HL-60 (cell line): ENCODE measurements around the gene MKI67.

Experiments
- DNase-seq, 2 experiments: peaks; one replicate each; pipeline ENCODE4 v3.0.0-alpha.2; 2010 to 2020; ENCODE audit warnings: low read depth in 1 of 2, low spot score in 1 of 2
- H3K27ac ChIP-seq: fragments of 250-450 bp; sonication (Bioruptor Pico); replicated peaks from 2 replicates; pipeline ENCODE4 v1.5.1; 2020; ENCODE audit warnings: mild to moderate bottlenecking, moderate library complexity
- H3K27me3 ChIP-seq: fragments of 250-450 bp; sonication (Bioruptor Pico); 2 replicates; pipeline ENCODE4 v1.5.1; 2021; ENCODE audit warnings: mild to moderate bottlenecking, moderate library complexity; ENCODE audit not compliant: insufficient read depth, poor library complexity, severe bottlenecking
- H3K4me3 ChIP-seq: replicated peaks from 2 replicates; pipeline ENCODE4 v1.5.1; 2011; ENCODE audit warnings: mild to moderate bottlenecking, control low read depth, low read length; ENCODE audit not compliant: insufficient read depth
- GABPA ChIP-seq: IDR thresholded peaks from 2 replicates; pipeline ENCODE4 v1.6.1; 2012; ENCODE audit warnings: low read depth
- POLR2AphosphoS5 ChIP-seq: IDR thresholded peaks from 2 replicates; pipeline ENCODE4 v1.6.1; 2012; ENCODE audit warnings: low read depth
- SPI1 ChIP-seq: IDR thresholded peaks from 2 replicates; pipeline ENCODE4 v1.6.1; 2012; ENCODE audit warnings: low read depth, mild to moderate bottlenecking, borderline replicate concordance
- TF ChIP-seq, protein P1 (sequence below): IDR thresholded peaks from 2 replicates; pipeline ENCODE4 v1.6.1; 2012; ENCODE audit warnings: low read depth; ENCODE audit not compliant: insufficient replicate concordance
- TF ChIP-seq, protein P2 (sequence below): IDR thresholded peaks from one replicate; pipeline ENCODE4 v1.5.1; 2011; ENCODE audit warnings: low read length, control low read depth, inconsistent platforms; ENCODE audit not compliant: insufficient read depth

Gene MKI67

DNA sequence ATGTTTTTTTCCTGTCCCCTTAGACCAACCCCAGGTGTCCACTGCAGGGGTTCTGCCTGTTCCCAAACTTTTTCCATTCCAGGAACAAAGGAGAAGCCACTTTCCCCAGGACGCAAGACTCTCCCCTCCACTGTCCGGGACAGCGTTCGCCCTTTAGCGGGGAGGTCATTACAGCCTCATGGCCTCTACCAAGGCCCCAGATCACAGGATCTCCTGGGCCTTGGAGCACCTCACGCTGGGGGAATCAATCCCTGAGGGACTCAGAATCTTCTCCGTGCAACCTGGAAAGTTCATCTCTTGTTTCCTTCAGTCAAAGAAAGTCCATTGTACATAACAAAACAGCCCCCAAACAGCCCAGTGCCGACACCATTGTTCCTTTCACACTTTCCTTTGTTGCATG is 41.2 kb downstream of the MKI67 start:
- no peak for DNase-seq
- Histone ChIP-seq H3K4me3 (no peak overlapping the region), H3K27ac (no peak overlapping the region), H3K27me3 (no peaks in the 10 kb centered on the region)
- TF ChIP-seq SPI1 = no peak
- TF ChIP-seq, protein P1, sequence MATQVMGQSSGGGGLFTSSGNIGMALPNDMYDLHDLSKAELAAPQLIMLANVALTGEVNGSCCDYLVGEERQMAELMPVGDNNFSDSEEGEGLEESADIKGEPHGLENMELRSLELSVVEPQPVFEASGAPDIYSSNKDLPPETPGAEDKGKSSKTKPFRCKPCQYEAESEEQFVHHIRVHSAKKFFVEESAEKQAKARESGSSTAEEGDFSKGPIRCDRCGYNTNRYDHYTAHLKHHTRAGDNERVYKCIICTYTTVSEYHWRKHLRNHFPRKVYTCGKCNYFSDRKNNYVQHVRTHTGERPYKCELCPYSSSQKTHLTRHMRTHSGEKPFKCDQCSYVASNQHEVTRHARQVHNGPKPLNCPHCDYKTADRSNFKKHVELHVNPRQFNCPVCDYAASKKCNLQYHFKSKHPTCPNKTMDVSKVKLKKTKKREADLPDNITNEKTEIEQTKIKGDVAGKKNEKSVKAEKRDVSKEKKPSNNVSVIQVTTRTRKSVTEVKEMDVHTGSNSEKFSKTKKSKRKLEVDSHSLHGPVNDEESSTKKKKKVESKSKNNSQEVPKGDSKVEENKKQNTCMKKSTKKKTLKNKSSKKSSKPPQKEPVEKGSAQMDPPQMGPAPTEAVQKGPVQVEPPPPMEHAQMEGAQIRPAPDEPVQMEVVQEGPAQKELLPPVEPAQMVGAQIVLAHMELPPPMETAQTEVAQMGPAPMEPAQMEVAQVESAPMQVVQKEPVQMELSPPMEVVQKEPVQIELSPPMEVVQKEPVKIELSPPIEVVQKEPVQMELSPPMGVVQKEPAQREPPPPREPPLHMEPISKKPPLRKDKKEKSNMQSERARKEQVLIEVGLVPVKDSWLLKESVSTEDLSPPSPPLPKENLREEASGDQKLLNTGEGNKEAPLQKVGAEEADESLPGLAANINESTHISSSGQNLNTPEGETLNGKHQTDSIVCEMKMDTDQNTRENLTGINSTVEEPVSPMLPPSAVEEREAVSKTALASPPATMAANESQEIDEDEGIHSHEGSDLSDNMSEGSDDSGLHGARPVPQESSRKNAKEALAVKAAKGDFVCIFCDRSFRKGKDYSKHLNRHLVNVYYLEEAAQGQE = no peak
- TF ChIP-seq GABPA = no peak
- TF ChIP-seq, protein P2, sequence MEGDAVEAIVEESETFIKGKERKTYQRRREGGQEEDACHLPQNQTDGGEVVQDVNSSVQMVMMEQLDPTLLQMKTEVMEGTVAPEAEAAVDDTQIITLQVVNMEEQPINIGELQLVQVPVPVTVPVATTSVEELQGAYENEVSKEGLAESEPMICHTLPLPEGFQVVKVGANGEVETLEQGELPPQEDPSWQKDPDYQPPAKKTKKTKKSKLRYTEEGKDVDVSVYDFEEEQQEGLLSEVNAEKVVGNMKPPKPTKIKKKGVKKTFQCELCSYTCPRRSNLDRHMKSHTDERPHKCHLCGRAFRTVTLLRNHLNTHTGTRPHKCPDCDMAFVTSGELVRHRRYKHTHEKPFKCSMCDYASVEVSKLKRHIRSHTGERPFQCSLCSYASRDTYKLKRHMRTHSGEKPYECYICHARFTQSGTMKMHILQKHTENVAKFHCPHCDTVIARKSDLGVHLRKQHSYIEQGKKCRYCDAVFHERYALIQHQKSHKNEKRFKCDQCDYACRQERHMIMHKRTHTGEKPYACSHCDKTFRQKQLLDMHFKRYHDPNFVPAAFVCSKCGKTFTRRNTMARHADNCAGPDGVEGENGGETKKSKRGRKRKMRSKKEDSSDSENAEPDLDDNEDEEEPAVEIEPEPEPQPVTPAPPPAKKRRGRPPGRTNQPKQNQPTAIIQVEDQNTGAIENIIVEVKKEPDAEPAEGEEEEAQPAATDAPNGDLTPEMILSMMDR = no peak
- no peak for TF ChIP-seq POLR2AphosphoS5

DNA sequence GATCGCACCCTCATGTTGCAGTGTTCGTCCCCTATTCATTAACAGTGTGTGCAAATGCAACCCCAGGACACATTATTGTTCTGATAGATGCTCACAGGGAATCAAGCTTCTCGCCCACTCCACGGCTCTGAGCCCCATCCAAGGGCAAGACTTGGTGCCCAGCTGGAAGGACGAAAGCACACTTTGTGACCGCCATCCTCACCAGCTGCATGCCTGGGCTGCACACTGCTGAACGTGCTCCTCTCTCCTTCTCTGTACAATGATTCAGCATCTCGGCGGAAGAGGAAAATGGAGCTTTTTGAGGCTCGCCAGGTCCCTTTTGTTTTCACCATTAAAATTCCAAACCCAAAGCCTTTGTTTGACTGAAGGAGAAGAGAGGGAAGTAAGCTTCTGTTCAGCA is 41.9 kb downstream of the MKI67 start:
- Histone ChIP-seq H3K4me3 (no peak overlapping the region), H3K27ac (no peak overlapping the region), H3K27me3 (no peaks in the 10 kb centered on the region)
- DNase-seq = no peak
- TF ChIP-seq POLR2AphosphoS5 = no peak
- TF ChIP-seq GABPA = no peak
- TF ChIP-seq, protein P1 = no peak

DNA sequence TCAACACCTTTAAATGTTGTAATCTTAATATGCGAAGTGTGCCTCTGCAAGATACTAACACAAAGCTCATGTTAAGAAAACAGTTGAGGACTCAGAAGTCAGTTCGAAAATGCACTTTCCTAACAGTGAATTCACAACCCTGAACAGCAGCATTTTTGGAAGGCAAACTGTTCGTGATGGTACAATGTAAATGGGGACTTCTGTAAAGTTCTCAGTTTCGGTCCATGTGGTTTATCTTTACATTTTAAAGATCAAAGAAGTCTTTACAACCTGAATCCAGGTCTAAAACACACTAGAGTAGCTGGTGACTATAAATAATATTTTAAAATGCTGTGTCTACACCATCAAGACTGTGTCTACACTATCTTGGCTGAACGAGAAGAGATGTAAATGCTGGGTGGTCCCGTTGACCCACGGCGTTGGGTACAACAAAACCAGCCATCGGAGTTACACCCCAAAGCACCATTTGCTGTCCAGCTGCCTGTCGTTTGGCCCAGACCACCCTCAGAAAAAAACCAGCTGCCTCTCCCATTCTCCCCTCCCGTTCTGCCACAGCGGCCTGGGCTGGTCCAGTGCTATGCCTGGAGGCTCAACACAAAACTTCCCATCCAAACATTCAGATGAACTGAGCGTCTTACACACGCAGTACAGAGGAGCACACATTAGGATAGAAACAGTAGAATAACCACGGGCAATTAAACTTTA is 42.9 kb downstream of the MKI67 start:
- TF ChIP-seq POLR2AphosphoS5 (no peak), GABPA (no peak), SPI1 (no peak)
- TF ChIP-seq, protein P2 = no peak
- TF ChIP-seq, protein P1 = no peak
- Histone ChIP-seq H3K27me3 (no peaks in the 10 kb centered on the region), H3K27ac (no peak overlapping the region), H3K4me3 (no peak overlapping the region)
- no peak for DNase-seq
